Activated naive CD8-positive, alpha-beta T cell treated with anti-CD3 and anti-CD28 coated beads, Interleukin-2, amount 50 U/mL, for 24 hours (primary cell): ENCODE data around the gene UCHL5.

Experiments used
- ATAC-seq: fragments of 150-1000 bp; cut with Tn5 transposase; one replicate; pipeline ENCODE4 v1.10.0; 2021
- DNase-seq: peaks from one replicate; pipeline ENCODE4 v3.0.0; 2021
- H3K27ac Mint-ChIP-seq: one replicate; pipeline ENCODE4 v1.8.0; 2021; ENCODE audit warnings: mild to moderate bottlenecking, mixed read lengths
- H3K27me3 Mint-ChIP-seq: one replicate; pipeline ENCODE4 v1.8.0; 2021; ENCODE audit warnings: mixed read lengths
- H3K36me3 Mint-ChIP-seq: one replicate; pipeline ENCODE4 v1.8.0; 2021; ENCODE audit warnings: low read depth, mixed read lengths
- H3K4me1 Mint-ChIP-seq: one replicate; pipeline ENCODE4 v1.8.0; 2021; ENCODE audit warnings: mixed read lengths
- H3K4me3 Mint-ChIP-seq: one replicate; pipeline ENCODE4 v1.8.0; 2021; ENCODE audit warnings: mild to moderate bottlenecking, moderate library complexity, mixed read lengths
- H3K9me3 Mint-ChIP-seq: one replicate; pipeline ENCODE4 v1.8.0; 2021; ENCODE audit warnings: mixed read lengths

The UCHL5 gene

DNA sequence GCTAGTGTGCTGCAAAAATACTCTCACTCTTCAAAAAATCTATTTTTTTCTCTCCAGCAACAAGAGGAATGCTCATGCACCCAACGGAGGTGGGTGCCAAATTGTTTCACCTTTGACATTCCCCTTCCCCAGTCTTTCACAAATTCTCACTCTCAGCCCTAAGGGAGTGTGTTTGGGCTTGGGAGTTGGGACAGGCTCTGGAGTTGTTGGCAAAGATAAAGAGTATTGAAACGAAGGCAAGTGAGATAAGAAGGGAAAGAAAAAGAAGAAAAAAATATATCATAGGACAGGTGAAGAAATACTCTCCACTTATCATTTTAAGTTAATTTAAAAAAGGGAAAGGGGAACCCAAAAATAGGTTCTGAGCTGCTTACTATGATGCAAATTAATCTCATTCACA is 82.6 kb downstream of the UCHL5 start:
- no peaks in the 10 kb centered on the region for H3K36me3 Mint-ChIP-seq
- DNase-seq (no peak), ATAC-seq (no peak)
- no peak overlapping the region for H3K27ac Mint-ChIP-seq
- H3K27me3 Mint-ChIP-seq = no peaks in the 10 kb centered on the region
- no peak overlapping the region for H3K4me3 Mint-ChIP-seq
- H3K4me1 Mint-ChIP-seq = no peaks in the 10 kb centered on the region
- no peaks in the 10 kb centered on the region for H3K9me3 Mint-ChIP-seq

DNA sequence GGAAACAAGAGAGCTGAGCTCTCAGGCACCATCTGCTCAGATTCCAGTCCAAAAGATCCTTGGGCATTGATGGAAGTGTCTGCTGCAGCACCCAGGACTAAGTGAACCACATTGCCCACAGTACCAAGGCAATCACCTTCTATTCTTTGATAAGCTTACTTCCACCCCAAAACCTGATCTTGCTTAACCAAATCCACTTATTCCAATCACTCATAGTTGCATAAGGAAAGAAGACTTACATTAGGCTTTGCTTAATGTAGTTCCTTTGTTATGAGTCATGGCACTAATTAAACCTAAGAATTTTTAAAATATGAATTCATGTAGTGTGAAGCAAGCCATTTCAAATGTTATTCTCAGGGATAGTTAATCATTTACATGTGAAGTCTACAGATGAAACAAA is 84.5 kb downstream of the UCHL5 start:
- Mint-ChIP-seq H3K36me3 (no peaks in the 10 kb centered on the region), H3K4me3 (no peak overlapping the region), H3K27me3 (no peaks in the 10 kb centered on the region), H3K27ac (no peak overlapping the region), H3K4me1 (no peaks in the 10 kb centered on the region), H3K9me3 (no peaks in the 10 kb centered on the region)
- DNase-seq = no peak
- no peak for ATAC-seq

DNA sequence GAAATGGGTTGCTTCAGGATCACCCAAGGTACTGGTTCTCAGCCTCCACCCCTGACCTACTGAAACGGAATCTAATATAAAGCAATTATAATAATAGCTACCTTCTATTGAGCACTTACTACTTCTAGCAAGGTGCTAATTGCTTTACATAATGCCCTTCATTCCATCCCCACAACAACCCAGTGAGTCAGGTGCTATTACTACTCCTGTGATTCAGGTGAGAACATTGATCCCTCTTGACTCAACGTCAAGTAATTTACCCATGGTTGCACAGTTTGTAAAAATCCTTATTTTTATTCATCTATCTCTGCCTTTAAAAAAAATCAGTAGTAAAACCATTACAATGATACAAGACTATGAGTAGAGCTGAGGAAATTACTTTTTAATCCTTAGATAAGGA is 85.2 kb downstream of the UCHL5 start:
- DNase-seq (no peak), ATAC-seq (no peak)
- Mint-ChIP-seq H3K27me3 (no peaks in the 10 kb centered on the region), H3K27ac (no peak overlapping the region), H3K9me3 (no peaks in the 10 kb centered on the region), H3K4me1 (no peaks in the 10 kb centered on the region), H3K4me3 (no peak overlapping the region), H3K36me3 (no peaks in the 10 kb centered on the region)

DNA sequence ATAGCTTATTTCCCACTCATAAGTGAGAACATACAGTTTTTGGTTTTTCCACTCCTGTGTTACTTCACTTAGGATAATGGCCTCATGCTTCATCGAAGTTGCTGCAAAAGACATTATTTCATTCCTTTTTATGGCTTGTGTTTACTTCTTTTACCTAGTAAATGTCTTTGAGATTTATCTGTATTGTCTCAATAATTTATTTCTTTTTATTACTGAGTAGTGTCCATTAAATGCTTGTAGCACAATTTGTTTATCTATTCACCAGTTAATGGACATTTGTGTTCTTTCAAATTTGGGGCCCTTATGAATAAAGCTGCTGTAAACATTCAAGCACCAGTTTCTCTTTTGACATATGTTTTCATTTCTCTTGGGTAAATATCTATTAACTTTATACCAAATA is 86.0 kb downstream of the UCHL5 start:
- Mint-ChIP-seq H3K9me3 (no peaks in the 10 kb centered on the region), H3K4me3 (no peak overlapping the region), H3K4me1 (no peaks in the 10 kb centered on the region), H3K36me3 (no peaks in the 10 kb centered on the region), H3K27ac (no peak overlapping the region), H3K27me3 (no peaks in the 10 kb centered on the region)
- ATAC-seq (no peak), DNase-seq (no peak)

- Mint-ChIP-seq H3K9me3 (no peaks in the 10 kb centered on the region), H3K4me3 (no peak overlapping the region), H3K4me1 (peaks cover 2% of the 10 kb centered on the region), H3K36me3 (no peaks in the 10 kb centered on the region), H3K27ac (no peak overlapping the region), H3K27me3 (no peaks in the 10 kb centered on the region)
- no peak for DNase-seq
- no peak for ATAC-seq
Observed at GRCh38 chr1:192969091-192969490, 90.1 kb downstream of the UCHL5 start.

- no peak for ATAC-seq
- H3K9me3 Mint-ChIP-seq = no peaks in the 10 kb centered on the region
- H3K27me3 Mint-ChIP-seq = no peaks in the 10 kb centered on the region
- DNase-seq = no peak
- H3K27ac Mint-ChIP-seq = no peak overlapping the region
- no peak overlapping the region for H3K4me3 Mint-ChIP-seq
- no peaks in the 10 kb centered on the region for H3K36me3 Mint-ChIP-seq
- peaks cover 2% of the 10 kb centered on the region for H3K4me1 Mint-ChIP-seq
Observed at GRCh38 chr1:192968323-192968722, 90.8 kb downstream of the UCHL5 start.

GRCh38 chr1:192967901-192968300 is 91.3 kb downstream of the UCHL5 start:
- no peaks in the 10 kb centered on the region for H3K27me3 Mint-ChIP-seq

DNA sequence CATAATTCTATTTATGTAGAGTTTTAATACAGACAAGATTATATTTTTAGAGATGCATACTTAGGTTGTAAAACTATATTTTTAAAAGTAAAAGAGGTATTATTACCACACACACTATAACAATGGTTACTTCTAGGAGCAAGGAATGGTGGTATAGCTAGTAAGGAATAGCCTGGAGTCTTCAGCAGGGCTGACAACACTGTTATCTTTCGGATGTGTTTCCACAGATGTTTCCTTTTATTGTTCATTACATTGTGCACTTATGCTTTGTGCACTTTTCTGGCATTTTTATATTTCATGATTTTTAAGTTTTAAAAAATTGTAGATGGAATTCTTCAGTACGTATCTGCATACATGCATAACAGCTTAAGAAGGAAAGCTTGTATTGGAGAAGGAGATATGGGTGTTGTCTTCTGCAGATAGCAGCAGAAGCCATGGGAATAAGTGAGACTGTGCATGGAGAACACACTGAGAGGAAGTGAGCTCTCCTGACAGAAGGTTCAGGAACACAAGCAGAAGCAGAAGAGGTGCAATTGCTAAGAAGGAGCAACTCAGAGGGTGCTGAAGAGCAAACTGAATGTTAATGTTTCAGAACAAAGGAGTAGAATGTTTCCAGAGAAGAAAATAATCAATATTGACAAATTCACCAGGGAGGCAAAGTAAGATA is 91.8 kb downstream of the UCHL5 start:
- no peak overlapping the region for H3K27ac Mint-ChIP-seq
- no peaks in the 10 kb centered on the region for H3K36me3 Mint-ChIP-seq
- H3K4me1 Mint-ChIP-seq = peaks cover 9% of the 10 kb centered on the region
- ATAC-seq (no peak), DNase-seq (no peak)
- no peaks in the 10 kb centered on the region for H3K27me3 Mint-ChIP-seq
- no peak overlapping the region for H3K4me3 Mint-ChIP-seq
- no peaks in the 10 kb centered on the region for H3K9me3 Mint-ChIP-seq

More at GRCh38 chr1:192967901-192968300, 91.3 kb downstream of the UCHL5 start:
- H3K4me3 Mint-ChIP-seq = no peak overlapping the region
- no peaks in the 10 kb centered on the region for H3K36me3 Mint-ChIP-seq
- H3K9me3 Mint-ChIP-seq = no peaks in the 10 kb centered on the region
- H3K4me1 Mint-ChIP-seq = peaks cover 6% of the 10 kb centered on the region
- no peak for ATAC-seq
- H3K27ac Mint-ChIP-seq = no peak overlapping the region
- no peak for DNase-seq

GRCh38 chr1:192966073-192966472 is 93.1 kb downstream of the UCHL5 start:
- Mint-ChIP-seq H3K36me3 (no peaks in the 10 kb centered on the region), H3K27ac (no peak overlapping the region), H3K4me3 (no peak overlapping the region), H3K4me1 (peaks cover 9% of the 10 kb centered on the region), H3K9me3 (no peaks in the 10 kb centered on the region), H3K27me3 (no peaks in the 10 kb centered on the region)
- DNase-seq = no peak
- no peak for ATAC-seq

DNA sequence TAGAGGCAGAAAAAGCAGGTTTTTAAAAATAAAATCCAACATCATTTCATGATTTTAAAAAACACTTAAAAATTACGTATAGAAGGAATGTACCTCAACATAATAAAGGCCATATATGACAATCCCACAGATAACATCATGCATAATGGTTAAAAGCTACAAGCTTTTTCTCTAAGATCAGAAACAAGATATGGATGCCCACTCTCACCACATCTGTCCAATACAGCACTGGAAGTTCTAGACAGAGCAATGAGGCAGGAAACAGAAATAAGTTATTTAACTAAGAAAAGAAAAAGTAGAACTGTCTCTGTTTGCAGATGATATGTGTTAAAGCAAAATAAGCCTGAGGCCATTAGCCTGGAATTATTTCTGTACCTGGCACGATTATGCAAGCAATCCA is 96.3 kb downstream of the UCHL5 start:
- ATAC-seq (no peak), DNase-seq (no peak)
- no peak overlapping the region for H3K27ac Mint-ChIP-seq
- no peaks in the 10 kb centered on the region for H3K36me3 Mint-ChIP-seq
- H3K4me1 Mint-ChIP-seq = peaks cover 11% of the 10 kb centered on the region
- no peaks in the 10 kb centered on the region for H3K27me3 Mint-ChIP-seq
- no peak overlapping the region for H3K4me3 Mint-ChIP-seq
- no peaks in the 10 kb centered on the region for H3K9me3 Mint-ChIP-seq
